Mucosa of rectum (tissue), 2 donors: ENCODE results near the gene CMTM3.
A peak's percentile ranks its signal among the peaks of the same experiment; 100 is the strongest.
"Not testable (repeated sequence)": the region's sequence is repeated elsewhere in the genome, so short reads cannot be mapped to it uniquely, and the experiment has no call there.

ENCODE experiments used
- H3K27ac ChIP-seq, 2 donors: one replicate each; pipeline ENCODE4 v1.7.0; 2013; ENCODE audit warnings: inconsistent platforms in 2 of 2, low read depth in 2 of 2, low read length in 2 of 2
- H3K27me3 ChIP-seq, 2 donors: one replicate each; pipeline ENCODE4 v1.7.0; 2013; ENCODE audit warnings: low read length in 2 of 2; ENCODE audit not compliant: control insufficient read depth in 2 of 2, insufficient read depth in 2 of 2
- H3K36me3 ChIP-seq, 2 donors: one replicate each; pipeline ENCODE4 v1.7.0; 2013; ENCODE audit warnings: low read length in 2 of 2; ENCODE audit not compliant: control insufficient read depth in 2 of 2, insufficient read depth in 2 of 2
- H3K4me1 ChIP-seq, 2 donors: one replicate each; pipeline ENCODE4 v1.7.0; 2013; ENCODE audit warnings: low read length in 2 of 2, mild to moderate bottlenecking in 1 of 2; ENCODE audit not compliant: control insufficient read depth in 2 of 2, insufficient read depth in 2 of 2
- H3K4me3 ChIP-seq, 2 donors: one replicate each; pipeline ENCODE4 v1.7.0; 2013; ENCODE audit warnings: low read length in 2 of 2
- H3K9ac ChIP-seq, 2 donors: one replicate each; pipeline ENCODE4 v1.7.0; 2013; ENCODE audit warnings: low read length in 2 of 2, low read depth in 1 of 2, mild to moderate bottlenecking in 1 of 2
- H3K9me3 ChIP-seq, 2 donors: one replicate each; pipeline ENCODE4 v1.7.0; 2013; ENCODE audit warnings: low read length in 2 of 2; ENCODE audit not compliant: control insufficient read depth in 2 of 2
- donor health status: healthy.
- donor health status: Normal muscosa, but diverticular disease.

CMTM3 gene

DNA sequence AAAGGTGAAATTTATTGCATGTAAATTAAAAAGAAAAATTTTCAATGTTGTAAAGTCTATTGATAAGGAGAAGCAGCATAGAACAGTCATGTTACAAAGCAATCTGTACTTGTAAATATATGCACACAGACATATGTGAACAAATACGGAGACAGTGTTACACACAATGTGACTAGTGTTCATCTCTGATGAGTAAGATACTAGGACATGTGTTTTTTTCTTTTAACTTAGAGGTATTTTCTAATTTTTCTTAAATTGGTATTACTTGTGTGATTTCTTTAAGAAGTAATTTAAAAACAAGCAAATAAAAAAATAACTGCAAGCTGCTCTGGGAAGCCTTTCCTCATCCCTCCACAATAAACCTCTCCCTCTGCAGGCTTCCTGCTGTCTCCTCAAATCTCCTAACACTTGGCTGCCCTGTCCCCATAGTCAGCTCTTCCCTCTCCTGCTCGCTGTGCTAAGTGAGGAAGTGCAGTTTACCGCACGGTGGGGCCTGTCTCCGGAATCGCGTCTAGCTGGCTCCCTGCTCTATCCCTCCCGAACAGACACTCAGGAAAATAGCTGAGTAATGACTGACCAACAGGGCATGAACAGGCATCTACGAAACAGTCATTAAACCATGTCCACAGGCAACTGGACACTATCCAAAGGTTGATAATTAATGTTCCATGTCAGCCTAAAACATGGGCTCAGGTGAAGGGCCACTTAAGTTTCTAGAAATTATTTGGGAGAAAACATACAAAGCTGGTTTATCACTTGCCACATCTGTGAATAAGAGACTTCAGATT is 56.1 kb downstream of the CMTM3 start:
- H3K9ac ChIP-seq, result no peak overlapping the region
- H3K27me3 ChIP-seq, result no peaks in the 10 kb centered on the region
- H3K36me3 ChIP-seq, result no peaks in the 10 kb centered on the region
- H3K4me3 ChIP-seq, result no peak overlapping the region
- H3K4me1 ChIP-seq, result peaks cover 0 to 9% of the 10 kb centered on the region in 2 donors
- H3K27ac ChIP-seq, result peak overlapping the region in 1 of 2 donors; percentile 25
- H3K9me3 ChIP-seq, result no peaks in the 10 kb centered on the region

DNA sequence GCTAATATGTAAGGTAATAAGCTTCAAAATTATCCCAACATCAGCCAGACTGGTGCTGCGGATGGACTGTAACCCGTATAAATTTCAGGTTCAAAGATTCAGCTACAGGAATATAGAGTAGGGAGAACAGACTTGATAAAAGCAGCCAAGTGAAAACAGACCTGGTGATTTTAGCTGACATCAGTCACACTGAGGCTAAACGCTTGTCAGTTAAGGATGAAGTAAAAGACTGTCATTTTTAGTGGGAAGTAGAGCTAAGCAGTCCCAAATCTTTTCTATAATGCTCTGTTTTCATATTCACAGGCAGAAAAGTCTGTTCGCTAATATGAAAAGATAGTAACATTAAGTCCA is 56.7 kb downstream of the CMTM3 start:
- Histone ChIP-seq H3K4me1 (peaks cover 0 to 9% of the 10 kb centered on the region in 2 donors), H3K27ac (peak overlapping the region in 1 of 2 donors; percentile 25), H3K9ac (no peak overlapping the region), H3K9me3 (no peaks in the 10 kb centered on the region), H3K4me3 (no peak overlapping the region), H3K36me3 (no peaks in the 10 kb centered on the region), H3K27me3 (no peaks in the 10 kb centered on the region)

DNA sequence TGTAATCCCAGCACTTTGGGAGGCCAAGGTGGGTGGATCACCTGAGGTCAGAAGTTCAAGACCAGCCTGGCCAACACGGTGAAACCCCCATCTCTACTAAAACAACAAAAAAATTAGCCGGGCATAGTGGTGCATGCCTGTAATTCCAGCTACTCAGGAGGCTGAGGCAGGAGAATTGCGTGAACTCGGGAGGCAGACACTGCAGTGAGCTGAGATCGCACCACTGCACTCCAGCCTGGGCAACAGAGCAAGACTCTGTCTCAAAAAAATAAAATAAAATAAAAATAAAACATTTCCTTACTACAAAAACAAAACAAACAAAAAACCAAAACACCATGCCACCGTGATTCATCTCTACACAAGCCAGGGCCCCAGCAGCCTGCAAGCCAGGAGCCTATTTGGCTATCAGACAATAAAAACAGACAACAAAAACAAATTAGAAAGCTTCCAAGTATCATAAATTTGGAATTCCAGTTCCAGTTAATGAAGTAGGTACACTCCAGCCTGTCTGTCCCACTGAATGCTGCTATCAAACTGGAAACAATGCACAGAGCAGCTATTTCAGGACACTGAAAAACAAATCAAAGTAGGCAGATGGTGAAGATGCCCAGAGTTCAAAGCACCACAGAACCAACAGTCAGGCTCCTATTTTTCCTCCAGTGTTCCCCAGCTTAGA is 57.3 kb downstream of the CMTM3 start:
- H3K4me1 ChIP-seq, H3K4me3 ChIP-seq, H3K9me3 ChIP-seq, H3K36me3 ChIP-seq, H3K27me3 ChIP-seq, H3K9ac ChIP-seq, H3K27ac ChIP-seq: not testable (repeated sequence)

DNA sequence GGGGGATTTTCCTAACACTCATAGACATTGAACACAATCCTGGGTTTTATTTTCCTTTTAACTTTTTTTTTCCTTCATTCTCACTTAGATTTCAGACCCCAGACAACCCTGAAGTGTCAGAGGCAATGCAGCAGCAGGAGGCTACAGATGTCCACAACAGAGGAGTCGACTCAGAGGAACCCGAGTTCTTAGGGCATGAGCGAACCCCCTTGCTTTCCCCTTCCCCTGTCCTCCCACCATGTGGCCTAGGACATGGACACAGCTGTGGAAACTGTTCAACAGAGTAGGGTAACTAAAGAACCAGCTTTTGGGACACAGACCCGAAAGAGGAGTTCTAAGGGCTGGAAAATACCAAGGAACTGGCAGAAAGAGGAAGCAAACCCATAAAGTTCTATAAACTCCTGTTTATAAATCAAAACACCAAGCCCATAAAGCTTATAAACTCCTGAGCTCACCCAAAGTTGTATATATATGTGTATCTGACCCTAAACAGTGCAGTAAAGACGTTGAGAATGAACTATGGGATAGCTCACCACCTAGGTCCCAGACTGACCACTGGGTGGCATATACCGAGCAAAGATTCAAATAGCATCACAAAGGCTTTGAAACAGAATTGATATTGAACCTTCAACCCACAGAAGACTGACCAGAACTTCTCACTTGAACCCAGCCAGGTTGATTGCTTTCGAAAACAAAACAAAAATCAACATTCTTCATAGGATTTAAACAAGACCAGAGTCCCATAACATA is 58.1 kb downstream of the CMTM3 start:
- peaks cover 0 to 9% of the 10 kb centered on the region in 2 donors for H3K4me1 ChIP-seq
- H3K27ac ChIP-seq, result no peak overlapping the region
- no peaks in the 10 kb centered on the region for H3K9me3 ChIP-seq
- H3K9ac ChIP-seq, result no peak overlapping the region
- H3K36me3 ChIP-seq, result no peaks in the 10 kb centered on the region
- no peaks in the 10 kb centered on the region for H3K27me3 ChIP-seq
- H3K4me3 ChIP-seq, result no peak overlapping the region
